Measurements from ENCODE around the gene CCNJL.

Gene CCNJL

DNA sequence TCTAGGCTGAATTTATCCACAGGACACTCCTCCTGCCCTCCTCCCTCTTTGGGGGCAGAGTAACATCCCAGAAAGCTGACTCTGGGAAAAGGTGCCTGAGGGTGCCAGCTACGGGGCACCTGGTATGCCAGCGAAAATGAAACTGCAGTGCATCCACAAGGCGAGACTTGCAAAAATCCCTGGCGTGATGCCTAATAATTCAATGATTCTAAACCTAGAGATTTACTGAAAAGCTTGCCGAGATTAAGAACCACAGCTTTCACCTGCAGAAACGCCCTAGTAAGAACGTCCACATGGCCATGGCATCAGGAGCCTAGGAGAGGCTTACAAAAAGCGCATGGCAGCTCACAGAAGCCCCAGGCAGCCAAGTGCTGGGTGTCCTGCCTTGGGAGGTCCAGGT lies 20.9 kb downstream of the CCNJL start:
- DNase-seq (ENCODE audit: low read depth in 2 of 2) = no peak

DNA sequence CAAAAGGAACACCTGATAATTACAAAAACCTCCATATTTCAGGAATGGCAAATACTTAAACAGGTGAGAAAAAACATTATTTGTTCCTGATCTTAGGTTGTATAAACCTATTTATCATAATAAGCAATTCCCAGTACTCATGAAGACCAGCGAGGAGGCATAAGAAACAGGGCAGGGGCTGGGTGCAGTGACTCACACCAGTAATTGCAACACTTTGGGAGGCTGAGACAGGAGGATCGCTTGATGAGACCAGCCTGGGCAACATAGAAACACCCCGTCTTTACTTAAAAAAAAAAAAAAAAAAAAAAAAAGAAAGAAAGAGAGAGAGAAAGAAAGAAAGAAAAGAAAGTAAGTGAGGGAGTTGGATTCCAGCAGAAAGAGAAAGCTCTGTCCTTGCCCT lies 21.6 kb downstream of the CCNJL start:
- DNase-seq (ENCODE audit: low read depth in 2 of 2) = no peak

DNA sequence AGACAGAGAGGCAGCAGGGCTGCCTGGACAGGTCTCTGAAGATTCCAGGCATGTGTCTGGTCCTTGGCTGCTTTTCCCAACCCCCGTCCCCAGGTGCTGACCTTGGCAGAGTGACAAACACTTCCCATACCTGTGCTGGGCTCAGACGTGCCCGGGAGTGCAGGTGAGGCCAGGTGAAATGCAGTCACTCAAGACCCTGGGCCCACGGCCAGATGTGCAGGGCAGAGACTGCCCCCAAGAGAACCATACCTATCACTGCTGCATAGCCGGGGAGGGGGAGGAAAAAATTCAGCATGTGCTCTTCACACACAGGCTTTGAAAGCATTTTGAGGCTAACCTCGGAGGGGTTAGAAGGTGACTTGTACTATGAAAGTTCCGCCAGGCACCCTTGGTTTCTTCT lies 22.6 kb downstream of the CCNJL start:
- no peak for DNase-seq (ENCODE audit: low read depth in 2 of 2)

DNA sequence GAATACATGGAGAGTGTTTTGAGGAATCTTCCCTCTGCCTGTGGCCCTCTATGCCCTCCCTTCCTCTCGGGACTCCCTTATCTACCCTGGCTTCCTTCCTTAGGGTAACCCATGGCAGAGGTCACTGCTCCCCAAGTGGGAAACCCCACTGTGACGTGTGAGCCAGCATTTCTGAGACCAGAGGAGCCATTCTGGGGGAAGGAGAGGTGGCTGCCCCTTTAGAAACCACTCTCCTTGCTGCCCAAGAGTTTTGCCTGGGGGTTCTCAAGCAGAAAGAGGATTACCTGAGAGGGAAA lies 23.1 kb downstream of the CCNJL start:
- DNase-seq (ENCODE audit: low read depth in 2 of 2) = no peak

DNA sequence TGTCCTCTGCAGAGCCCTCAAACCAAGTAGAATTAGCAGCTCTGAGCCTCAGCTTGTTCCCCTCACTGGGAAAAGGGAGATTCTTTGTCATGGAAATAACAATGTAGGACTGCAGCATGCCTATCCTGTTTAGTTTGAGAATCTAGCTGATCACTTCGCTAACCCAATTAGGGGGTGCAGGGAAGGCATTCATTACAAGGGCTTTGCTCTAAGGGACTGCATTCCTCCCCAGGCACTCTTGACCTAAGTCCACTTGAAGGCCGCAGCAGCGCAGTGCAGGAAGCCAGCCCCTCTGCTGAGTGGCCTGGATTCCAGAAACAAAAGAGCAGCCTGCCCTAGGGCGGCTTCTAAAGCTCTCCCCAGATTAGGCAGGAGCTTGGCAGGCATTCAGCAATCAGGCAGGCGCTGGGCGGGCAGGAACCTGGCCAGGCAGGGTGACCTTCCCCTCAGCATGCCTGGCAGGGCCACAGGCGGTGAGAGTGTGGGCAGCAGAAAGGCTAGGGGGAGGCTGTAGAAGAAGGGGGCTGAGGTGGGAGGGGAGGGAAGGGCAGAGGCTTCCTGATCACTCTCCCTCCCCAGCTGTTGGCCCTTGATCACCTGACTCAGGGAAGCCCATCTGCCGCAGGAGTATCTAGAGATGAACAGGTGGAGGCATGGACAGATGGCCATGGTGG lies 24.8 kb downstream of the CCNJL start:
- DNase-seq (ENCODE audit: low read depth in 2 of 2) = no peak

DNA sequence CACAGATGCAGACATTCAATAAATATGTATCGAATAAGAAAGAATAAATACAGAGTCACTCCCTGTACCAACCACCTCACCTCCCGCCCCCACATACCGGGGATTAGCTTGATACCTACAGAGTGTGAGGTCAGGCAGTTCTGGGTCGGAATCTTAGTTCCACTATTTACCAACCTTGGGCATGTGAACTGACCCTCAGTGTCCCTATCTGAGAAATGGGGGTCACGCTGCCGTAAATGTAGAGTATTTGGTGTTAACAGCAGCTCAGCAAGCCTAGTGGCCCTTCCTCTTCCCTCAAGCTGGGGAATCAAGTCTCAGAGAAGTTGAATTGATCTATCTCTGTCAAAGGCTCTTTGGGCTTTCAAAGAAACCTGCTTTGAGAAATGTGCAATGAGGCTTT lies 25.4 kb downstream of the CCNJL start:
- no peak for DNase-seq (ENCODE audit: low read depth in 2 of 2)

DNA sequence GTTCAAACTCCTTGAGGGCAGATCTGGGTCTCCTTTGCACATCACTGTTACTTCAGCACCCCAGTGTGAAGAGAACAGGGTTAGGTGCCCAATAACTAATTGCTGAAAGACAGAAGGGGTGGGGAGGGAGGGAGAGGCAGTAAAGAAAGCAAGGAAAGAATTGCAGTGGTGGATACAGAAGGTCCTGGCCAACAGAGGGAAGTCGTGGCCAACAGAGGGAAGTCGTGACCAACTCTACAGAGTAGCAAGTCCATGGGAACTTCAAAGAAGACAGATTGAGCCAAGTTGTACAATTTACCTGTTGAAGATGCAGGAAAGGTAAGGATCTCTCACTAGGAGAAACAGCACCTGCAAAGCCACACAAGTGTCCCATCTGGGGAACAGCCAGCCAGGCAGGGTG lies 27.0 kb downstream of the CCNJL start:
- DNase-seq (ENCODE audit: low read depth in 2 of 2) = no peak

DNA sequence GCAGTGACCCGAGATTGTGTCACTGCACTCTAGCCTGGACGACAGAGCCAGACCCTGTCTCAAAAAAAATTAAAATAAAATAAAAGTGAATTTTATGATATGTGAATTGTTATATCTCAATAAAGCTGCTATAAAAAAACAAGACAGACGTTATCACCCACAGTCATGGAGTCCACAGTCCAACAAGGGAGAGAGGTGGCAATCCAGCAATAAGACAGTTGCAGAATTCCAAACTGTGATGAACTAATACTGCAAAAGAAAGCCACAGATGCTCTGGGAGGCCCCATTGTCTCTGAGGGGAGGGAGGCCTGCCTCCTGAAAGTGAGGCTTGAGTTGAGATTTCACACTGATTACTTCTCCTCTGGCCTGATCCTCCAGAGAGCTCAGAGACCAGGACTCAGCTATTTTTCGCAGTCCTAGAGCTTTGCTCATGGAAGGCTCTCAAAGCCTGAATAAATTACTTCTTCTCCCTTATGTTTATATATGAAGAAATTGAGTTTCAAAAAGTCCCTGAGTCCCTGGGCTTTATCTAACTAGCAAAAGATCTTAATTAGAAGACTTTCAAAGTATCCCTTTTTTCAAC lies 28.0 kb downstream of the CCNJL start:
- no peak for DNase-seq (ENCODE audit: low read depth in 2 of 2)

DNA sequence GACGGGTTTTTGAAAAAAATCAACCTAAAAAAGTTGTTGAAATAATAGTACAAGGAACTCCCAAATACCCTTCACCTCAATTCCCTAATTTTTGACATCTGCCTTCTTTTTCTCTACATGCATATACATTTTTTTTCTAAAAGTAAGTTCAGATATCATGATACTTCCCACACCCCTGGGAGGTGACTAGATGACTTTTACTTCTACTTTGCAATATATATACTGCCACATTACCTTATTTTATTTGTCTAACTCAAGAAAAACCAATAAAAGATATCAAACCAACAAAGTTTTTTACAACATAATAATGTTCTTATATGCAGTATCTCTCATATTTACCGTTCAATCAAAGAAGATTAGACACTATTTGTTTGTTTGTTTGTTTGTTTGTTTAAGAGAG lies 31.1 kb downstream of the CCNJL start:
- DNase-seq (ENCODE audit: low read depth in 2 of 2) = no peak

DNA sequence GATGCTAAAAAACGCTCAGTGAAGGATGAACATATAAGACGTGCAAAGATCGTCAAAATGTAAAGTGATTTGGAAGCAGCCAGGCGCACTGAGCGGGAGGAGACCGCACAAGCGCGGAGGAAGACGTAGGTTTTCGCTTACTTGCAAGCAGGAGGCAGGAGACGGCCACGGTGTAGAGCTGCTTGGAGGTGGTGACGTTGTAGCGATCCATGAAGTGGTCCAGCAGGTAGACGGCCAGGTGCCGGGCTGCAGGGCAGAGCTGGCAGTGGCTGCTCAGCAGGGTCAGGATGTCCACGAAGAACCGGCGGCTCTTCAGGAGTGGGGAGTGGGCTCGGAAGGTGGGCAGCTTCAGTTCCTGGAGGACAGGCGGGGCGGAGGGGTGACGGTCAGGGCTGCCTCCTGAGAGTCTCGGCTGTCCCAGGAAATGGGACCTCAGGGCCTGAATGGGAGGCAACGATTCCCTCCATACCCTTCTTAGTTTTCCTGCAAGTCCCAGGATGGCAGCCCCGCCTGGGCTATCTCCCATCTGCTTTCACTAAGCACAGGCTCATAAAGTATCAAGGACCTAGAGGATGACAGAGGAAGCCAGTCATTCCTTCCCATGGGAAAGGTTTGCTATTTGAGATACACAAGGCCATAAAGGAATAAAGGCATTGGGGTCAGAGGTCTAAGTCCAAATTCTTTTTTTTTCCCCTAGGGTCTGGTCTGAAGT lies 31.8 kb downstream of the CCNJL start:
- no peak for DNase-seq (ENCODE audit: low read depth in 2 of 2)

DNA sequence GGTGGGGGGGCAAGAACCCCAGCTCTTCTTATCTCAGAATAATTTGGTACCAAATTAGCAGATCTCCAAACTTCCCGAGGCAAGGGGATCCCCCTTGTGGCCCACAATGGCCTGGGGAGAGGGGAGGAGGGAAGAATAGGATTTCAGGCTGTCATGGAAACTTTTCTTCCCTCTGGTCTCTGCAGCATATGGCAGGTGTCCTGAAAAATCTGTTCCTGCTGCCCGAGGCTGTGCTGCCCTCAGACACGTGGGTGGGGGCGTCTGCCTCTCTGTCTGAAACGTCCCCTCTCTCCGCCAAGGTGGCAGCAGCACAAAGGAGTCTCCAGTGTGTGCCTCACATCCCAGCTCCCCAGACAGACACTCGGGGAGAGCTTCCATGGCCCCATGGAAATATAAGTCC lies 34.0 kb downstream of the CCNJL start:
- no peak for DNase-seq (ENCODE audit: low read depth in 2 of 2)

DNA sequence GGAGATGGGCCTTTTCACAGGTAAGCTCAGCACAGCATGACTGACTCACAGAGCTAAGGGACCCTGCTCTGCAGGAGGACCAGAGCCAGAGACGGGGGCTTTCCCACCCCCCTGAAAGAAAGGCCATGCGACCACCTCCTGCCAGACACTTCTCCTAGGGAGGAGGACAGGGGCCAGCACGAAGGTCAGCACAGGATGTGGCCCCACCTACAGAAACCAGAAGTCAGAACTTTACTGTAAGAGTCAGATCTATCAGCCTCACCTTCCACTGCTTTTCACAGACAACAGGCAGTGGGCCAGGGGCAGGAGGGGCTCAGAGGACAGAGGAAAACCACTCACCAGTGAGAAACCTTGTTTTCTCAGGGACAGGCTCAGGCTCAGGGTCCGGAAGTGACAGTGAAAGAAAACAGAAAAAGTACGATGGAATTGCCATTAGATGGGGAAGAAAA lies 37.9 kb downstream of the CCNJL start:
- no peak for DNase-seq (ENCODE audit: low read depth in 2 of 2)

DNA sequence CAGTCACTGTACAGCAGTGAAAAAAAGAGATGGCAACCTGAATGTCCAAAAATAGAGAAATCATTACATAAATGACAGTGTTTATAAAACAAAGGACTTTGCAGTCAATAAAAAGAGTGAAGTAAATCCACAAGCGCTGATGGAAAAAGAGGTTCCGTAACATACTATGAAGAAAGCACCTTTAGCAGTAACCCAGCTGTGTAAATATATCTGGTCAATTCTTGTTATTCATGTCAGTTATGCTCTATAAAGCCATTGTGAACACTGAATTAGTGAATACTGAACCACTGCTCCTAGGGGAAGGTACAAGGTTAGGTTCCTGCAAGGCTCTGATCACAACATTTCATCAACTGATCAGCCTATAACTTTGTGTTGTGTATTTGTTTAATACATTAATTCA lies 39.5 kb downstream of the CCNJL start:
- DNase-seq (ENCODE audit: low read depth in 2 of 2) = no peak

DNA sequence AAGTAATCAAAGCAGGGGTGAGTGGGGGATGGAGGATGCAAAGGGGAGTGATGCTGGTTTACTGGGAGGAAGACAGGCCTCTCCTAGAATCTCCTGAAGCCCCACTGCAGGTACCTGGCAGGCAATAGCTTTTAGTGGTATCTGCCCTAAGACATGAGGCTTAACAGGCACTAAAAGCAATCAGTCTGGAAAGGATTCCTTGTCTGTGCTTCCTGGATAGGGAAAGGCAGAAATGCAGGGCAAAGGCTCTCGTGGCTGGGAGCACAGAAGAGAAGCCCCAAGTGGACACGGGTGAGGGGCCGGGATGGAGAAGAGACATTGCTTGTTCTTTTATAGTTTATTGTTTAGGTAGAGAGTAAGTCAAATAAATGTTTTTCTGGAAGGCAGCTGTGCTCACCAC lies 40.1 kb downstream of the CCNJL start:
- DNase-seq (ENCODE audit: low read depth in 2 of 2) = no peak

DNA sequence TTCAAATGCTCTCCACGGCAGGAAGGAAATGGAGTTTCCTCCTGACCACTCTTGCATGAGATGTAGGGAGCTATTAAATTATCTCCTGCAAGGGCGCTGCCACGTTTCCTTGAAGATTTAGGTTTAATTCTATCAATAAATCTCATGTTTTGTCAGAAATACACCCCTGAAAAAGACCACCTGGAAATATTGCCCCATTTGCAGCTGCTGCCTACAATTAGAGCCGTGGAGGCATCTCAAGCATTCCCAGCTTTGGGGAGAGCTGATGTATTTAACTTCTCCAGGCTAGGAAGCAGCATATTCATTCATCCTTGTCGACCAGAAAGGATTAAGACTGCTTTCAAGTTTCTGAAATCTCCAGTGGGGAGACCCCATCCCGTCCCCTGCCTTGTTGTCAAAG lies 40.5 kb downstream of the CCNJL start:
- DNase-seq (ENCODE audit: low read depth in 2 of 2) = no peak

DNA sequence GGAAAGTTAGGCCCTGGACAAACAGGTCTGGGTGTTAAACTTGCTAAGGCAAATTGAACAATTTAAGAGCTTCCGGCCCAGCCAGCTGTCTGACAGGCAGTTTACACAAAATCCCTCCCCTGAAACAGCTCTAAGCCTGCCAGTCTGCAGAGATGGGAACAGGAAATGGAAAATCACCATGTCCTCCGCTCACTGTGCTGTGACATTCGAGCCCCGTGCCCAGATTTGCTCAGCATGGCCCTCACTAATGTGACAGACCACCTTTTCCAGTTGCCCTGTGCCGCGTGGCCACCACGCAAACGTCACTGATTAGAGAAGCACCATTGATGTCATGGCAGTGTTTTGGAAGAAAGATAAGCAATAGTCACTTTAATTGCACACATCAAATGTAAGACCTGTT lies 41.0 kb downstream of the CCNJL start:
- DNase-seq (ENCODE audit: low read depth in 2 of 2) = no peak

DNA sequence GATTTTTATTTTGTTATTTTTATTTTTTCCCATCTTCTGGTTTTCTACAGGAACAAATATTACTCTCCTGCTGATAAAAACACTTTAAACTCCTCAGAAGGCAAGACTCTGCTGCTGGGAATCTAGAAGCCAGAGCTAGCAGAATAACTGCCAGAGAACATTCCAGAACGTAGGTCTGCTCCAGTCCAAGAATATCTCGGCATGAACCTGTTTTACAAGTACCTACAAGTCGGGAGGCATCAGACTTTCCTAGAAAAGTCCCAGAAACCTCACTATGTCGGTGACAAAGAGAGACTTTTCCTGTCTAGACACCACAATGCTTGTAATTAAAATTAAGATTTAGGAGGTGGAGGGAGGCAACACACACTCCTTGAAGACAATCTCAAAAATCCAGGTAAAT lies 41.7 kb downstream of the CCNJL start:
- DNase-seq (ENCODE audit: low read depth in 2 of 2) = no peak

DNA sequence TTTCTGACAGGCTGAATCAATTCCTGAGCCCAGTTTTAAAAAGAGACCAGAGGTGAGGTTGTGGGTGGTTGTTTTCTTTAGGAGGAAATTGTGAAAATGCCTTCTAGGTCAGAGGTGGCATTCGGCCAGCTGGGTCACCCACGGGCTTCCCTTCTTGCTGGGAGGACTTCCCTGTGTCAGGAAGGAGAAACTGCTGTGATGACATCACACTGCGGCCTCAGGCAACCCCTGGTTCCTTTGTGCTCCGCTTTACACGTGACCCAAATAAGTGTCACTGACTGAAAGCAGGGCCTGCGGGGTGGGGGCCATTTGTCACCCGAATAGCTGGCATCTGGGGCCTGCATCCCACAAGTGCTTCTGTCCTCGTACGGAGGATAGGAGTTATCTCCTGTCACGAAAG lies 43.3 kb downstream of the CCNJL start:
- no peak for DNase-seq (ENCODE audit: low read depth in 2 of 2)

DNA sequence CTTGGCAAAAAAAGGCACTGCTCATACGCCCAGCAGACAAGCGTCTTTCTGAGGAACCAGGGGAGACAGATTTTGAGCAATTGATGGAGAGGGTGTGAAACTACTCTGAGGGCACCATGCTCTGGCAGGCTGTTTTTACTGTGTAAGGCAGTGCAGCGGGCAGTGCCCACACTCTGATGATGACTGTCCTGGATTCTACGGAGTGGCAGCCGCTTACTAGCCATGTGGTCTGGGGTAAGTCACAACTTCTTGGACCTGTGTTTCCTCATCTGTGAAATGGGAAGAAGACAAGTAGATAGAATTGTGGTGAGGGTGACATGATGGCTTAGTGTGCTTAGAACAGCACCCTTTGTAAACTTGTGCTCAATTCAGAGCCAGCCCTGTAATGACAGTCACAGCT lies 44.2 kb downstream of the CCNJL start:
- DNase-seq (ENCODE audit: low read depth in 2 of 2) = no peak

DNA sequence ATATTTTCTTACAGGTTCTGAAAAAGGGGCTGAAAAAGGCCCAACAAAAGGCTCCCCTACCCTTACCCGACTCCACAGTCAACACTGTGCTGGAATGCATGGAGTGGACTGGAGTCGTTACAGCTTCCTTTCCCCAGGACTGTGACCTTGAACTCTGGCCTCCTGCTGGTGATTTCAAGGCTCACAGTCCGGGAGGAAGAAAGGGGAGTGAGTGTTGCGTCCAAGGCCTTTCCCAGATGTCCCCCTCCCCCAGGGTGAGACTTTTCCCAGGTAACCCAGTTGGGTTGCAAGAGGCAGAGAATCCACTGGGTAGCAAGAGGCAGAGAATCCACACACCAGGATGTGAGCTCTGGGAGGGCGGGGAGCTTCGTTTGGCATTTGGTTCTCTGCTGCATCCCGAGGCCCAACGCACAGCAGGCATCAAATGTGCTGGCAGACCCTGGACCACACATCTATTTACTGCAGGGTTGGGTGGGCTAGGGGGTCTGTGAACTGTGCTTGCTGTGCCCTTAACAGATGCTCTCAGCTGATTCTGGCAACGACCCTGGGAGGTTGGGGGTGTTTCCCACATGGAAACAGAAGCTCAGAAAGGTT lies 45.5 kb downstream of the CCNJL start:
- no peak for DNase-seq (ENCODE audit: low read depth in 2 of 2)

DNA sequence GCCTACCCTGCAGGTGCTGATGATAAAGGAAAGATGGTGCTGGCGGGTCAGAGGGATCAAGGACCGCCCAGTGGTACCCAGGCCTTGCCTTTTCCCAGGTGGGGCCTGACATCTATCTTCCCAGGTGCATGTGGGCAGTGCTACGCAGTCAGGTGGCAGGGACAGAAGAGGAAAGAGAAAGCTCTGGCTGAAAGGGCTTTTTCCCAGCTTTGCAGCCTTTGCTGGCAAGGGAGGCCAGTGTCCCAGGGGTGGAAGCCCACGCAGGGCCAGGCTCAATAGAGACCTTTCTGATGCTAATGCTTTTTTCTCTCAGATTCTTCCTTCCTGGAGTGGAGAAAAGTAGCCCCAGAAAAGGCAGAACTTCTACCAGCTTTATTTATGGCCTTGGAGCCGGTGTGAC lies 46.3 kb downstream of the CCNJL start:
- no peak for DNase-seq (ENCODE audit: low read depth in 2 of 2)

DNA sequence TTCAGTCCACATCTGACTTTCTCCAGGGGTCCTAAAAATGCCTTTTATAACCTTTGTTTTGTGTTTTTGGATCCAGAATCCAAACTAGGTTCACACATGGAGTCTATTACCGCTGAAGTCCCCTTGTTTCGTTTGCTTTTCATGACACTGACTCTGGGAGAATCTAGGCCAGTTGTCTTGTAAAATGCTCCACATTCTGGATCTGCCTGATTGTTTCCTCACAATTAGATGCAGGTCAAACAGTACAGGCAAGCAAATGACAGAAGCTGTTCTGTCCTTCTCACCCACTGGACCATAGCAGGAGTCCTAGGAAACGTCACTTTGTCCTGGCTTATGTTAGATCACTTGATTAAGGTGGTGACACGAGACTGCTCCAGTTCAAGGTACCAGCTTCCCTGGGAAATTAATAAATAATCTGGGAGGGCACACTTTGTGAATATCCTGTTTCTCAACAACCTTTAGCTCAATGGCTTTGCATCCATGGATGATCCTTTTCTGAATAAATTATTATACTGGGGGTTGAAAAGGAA lies 49.0 kb downstream of the CCNJL start:
- DNase-seq (ENCODE audit: low read depth in 2 of 2) = no peak
